H9 (cell line): ENCODE data around the gene PRKCZ. TPM values are rescaled to one million over a fixed set of nuclear protein-coding genes. Genes with fewer than 3 reads are reported as not detected.
A peak's percentile ranks its signal among the peaks of the same experiment; 100 is the strongest.

Experiments
- DNase-seq: peaks from one replicate; pipeline ENCODE4 v3.0.0-alpha.2; 2017
- H2AFZ ChIP-seq: one replicate; pipeline ENCODE4 v1.6.1; 2013; ENCODE audit warnings: mild to moderate bottlenecking, low read length, control low read depth, moderate library complexity
- H2AK5ac ChIP-seq: 2 replicates; pipeline ENCODE4 v1.6.1; 2013; ENCODE audit warnings: low read length, control low read depth, mixed read lengths; ENCODE audit not compliant: insufficient read length
- H2BK120ac ChIP-seq: one replicate; pipeline ENCODE4 v1.6.1; 2013; ENCODE audit warnings: low read depth, mild to moderate bottlenecking, low read length, control low read depth, inconsistent platforms; ENCODE audit not compliant: poor library complexity, severe bottlenecking
- H2BK12ac ChIP-seq: 2 replicates; pipeline ENCODE4 v1.6.1; 2013; ENCODE audit warnings: low read length, control low read depth, mixed read lengths, low read depth; ENCODE audit not compliant: insufficient read length
- H2BK15ac ChIP-seq: 2 replicates; pipeline ENCODE4 v1.6.1; 2013; ENCODE audit warnings: low read depth, low read length, control low read depth
- H2BK20ac ChIP-seq: one replicate; pipeline ENCODE4 v1.6.1; 2013; ENCODE audit warnings: low read depth, mild to moderate bottlenecking, low read length, control low read depth, inconsistent platforms; ENCODE audit not compliant: poor library complexity, severe bottlenecking
- H2BK5ac ChIP-seq: 2 replicates; pipeline ENCODE4 v1.6.1; 2013; ENCODE audit warnings: low read length, control low read depth, mixed read lengths; ENCODE audit not compliant: insufficient read length
- H3K14ac ChIP-seq: 2 replicates; pipeline ENCODE4 v1.6.1; 2013; ENCODE audit warnings: low read length, control low read depth; ENCODE audit not compliant: insufficient read depth
- H3K18ac ChIP-seq: 2 replicates; pipeline ENCODE4 v1.6.1; 2013; ENCODE audit warnings: low read depth, mild to moderate bottlenecking, mixed read lengths, low read length, control low read depth; ENCODE audit not compliant: insufficient read length
- H3K23ac ChIP-seq: 2 replicates; pipeline ENCODE4 v1.6.1; 2013; ENCODE audit warnings: low read length, control low read depth, mixed read lengths, low read depth; ENCODE audit not compliant: insufficient read length
- H3K23me2 ChIP-seq: 2 replicates; pipeline ENCODE4 v1.6.1; 2013; ENCODE audit warnings: low read depth, mild to moderate bottlenecking, mixed read lengths, low read length, control low read depth; ENCODE audit not compliant: insufficient read length, poor library complexity, severe bottlenecking
- H3K27ac ChIP-seq: 2 replicates; pipeline ENCODE4 v1.5.1; 2013; ENCODE audit warnings: low read length, control low read depth, mixed read lengths, low read depth; ENCODE audit not compliant: insufficient read length
- H3K27me3 ChIP-seq: 2 replicates; pipeline ENCODE4 v1.6.1; 2013; ENCODE audit warnings: low read length, control low read depth, inconsistent platforms; ENCODE audit not compliant: insufficient read depth
- H3K4ac ChIP-seq: 2 replicates; pipeline ENCODE4 v1.6.1; 2013; ENCODE audit warnings: low read depth, mild to moderate bottlenecking, control low read depth, inconsistent platforms, low read length, moderate library complexity
- H3K4me1 ChIP-seq: 2 replicates; pipeline ENCODE4 v1.6.1; 2013; ENCODE audit warnings: low read length, control low read depth, inconsistent platforms; ENCODE audit not compliant: insufficient read depth
- H3K4me2 ChIP-seq: 2 replicates; pipeline ENCODE4 v1.6.1; 2013; ENCODE audit warnings: low read length, control low read depth, mixed read lengths; ENCODE audit not compliant: insufficient read length, insufficient read depth
- H3K56ac ChIP-seq: 2 replicates; pipeline ENCODE4 v1.6.1; 2013; ENCODE audit warnings: low read depth, mild to moderate bottlenecking, mixed read lengths, low read length, control low read depth; ENCODE audit not compliant: insufficient read length
- H3K79me1 ChIP-seq: 2 replicates; pipeline ENCODE4 v1.6.1; 2013; ENCODE audit warnings: low read depth, mild to moderate bottlenecking, moderate library complexity, low read length, control low read depth, inconsistent platforms; ENCODE audit not compliant: insufficient read depth, poor library complexity, severe bottlenecking
- H3K79me2 ChIP-seq: 2 replicates; pipeline ENCODE4 v1.6.1; 2013; ENCODE audit warnings: low read length, control low read depth, inconsistent platforms; ENCODE audit not compliant: insufficient read depth
- H3K9ac ChIP-seq: 2 replicates; pipeline ENCODE4 v1.6.1; 2013; ENCODE audit warnings: low read length, control low read depth, mixed read lengths; ENCODE audit not compliant: insufficient read length; ENCODE audit errors: extremely low read depth
- H3K9me3 ChIP-seq: one replicate; pipeline ENCODE4 v1.6.1; 2013; ENCODE audit warnings: low read depth, low read length, inconsistent platforms; ENCODE audit not compliant: control insufficient read depth
- H3T11ph ChIP-seq: one replicate; pipeline ENCODE4 v1.6.1; 2013; ENCODE audit warnings: mild to moderate bottlenecking, low read length, control low read depth, inconsistent platforms
- H4K20me1 ChIP-seq: one replicate; pipeline ENCODE4 v1.6.1; 2013; ENCODE audit not compliant: control insufficient read depth, insufficient read length, insufficient read depth
- H4K5ac ChIP-seq: 2 replicates; pipeline ENCODE4 v1.6.1; 2013; ENCODE audit warnings: low read depth, mild to moderate bottlenecking, mixed read lengths, low read length, control low read depth; ENCODE audit not compliant: insufficient read length
- H4K8ac ChIP-seq: replicated peaks from 2 replicates; pipeline ENCODE4 v1.6.1; 2013; ENCODE audit warnings: low read length, control low read depth, mixed read lengths, low read depth; ENCODE audit not compliant: insufficient read length
- H4K91ac ChIP-seq: 2 replicates; pipeline ENCODE4 v1.6.1; 2013; ENCODE audit warnings: low read depth, mild to moderate bottlenecking, moderate library complexity, mixed read lengths, low read length, control low read depth; ENCODE audit not compliant: insufficient read length
- H3K27ac Mint-ChIP-seq, 3 experiments: 2 replicates in 2 of 3; 3 replicates in 1 of 3; pipeline ENCODE4 v1.8.0; 2020 to 2021; ENCODE audit warnings: mixed read lengths in 3 of 3, mild to moderate bottlenecking in 1 of 3, moderate library complexity in 1 of 3
- H3K27me3 Mint-ChIP-seq: 2 replicates; pipeline ENCODE4 v1.8.0; 2021; ENCODE audit warnings: low read depth, mild to moderate bottlenecking, moderate library complexity, mixed read lengths
- H3K36me3 Mint-ChIP-seq, 3 experiments: 2 replicates in 2 of 3; 3 replicates in 1 of 3; pipeline ENCODE4 v1.8.0; 2020 to 2021; ENCODE audit warnings: low read depth in 3 of 3, mixed read lengths in 3 of 3; ENCODE audit not compliant: insufficient read depth in 1 of 3
- H3K4me1 Mint-ChIP-seq, 2 experiments: 2 replicates each; pipeline ENCODE4 v1.8.0; 2020; ENCODE audit warnings: mixed read lengths in 2 of 2
- H3K4me3 Mint-ChIP-seq, 2 experiments: 2 replicates in 1 of 2; 3 replicates in 1 of 2; pipeline ENCODE4 v1.8.0; 2020 to 2021; ENCODE audit warnings: mild to moderate bottlenecking in 2 of 2, mixed read lengths in 2 of 2, moderate library complexity in 1 of 2
- H3K9me3 Mint-ChIP-seq, 2 experiments: 2 replicates in 1 of 2; 3 replicates in 1 of 2; pipeline ENCODE4 v1.8.0; 2020; ENCODE audit warnings: mild to moderate bottlenecking in 2 of 2, mixed read lengths in 2 of 2, moderate library complexity in 1 of 2
- WGBS: extraction: QIAGEN DNeasy Blood & Tissue Kit; methylation state at CpG from one replicate; pipeline ENCODE4 v1.1.7; 2013; ENCODE audit warnings: missing lambda C conversion rate, low lambda C conversion rate, mixed read lengths; ENCODE audit not compliant: insufficient read length; ENCODE audit errors: extremely low coverage; 5-methylcytosine and 5-hydroxymethylcytosine counted together
- total RNA-seq: library from RNA; stranded (reverse); gene quantifications from 2 replicates; pipeline ENCODE4 v1.2.1, GENCODE V29; 2021
- TF ChIP-seq, protein P1 (sequence below): fragments of 200-600 bp; sonication (generic); conservative IDR thresholded peaks from 3 replicates; pipeline ENCODE4 v1.8.0; 2021; ENCODE audit warnings: antibody characterized with exemption, mild to moderate bottlenecking

Gene PRKCZ
- total RNA-seq, 1 experiment from 2014 or later: 48.4 TPM

DNA sequence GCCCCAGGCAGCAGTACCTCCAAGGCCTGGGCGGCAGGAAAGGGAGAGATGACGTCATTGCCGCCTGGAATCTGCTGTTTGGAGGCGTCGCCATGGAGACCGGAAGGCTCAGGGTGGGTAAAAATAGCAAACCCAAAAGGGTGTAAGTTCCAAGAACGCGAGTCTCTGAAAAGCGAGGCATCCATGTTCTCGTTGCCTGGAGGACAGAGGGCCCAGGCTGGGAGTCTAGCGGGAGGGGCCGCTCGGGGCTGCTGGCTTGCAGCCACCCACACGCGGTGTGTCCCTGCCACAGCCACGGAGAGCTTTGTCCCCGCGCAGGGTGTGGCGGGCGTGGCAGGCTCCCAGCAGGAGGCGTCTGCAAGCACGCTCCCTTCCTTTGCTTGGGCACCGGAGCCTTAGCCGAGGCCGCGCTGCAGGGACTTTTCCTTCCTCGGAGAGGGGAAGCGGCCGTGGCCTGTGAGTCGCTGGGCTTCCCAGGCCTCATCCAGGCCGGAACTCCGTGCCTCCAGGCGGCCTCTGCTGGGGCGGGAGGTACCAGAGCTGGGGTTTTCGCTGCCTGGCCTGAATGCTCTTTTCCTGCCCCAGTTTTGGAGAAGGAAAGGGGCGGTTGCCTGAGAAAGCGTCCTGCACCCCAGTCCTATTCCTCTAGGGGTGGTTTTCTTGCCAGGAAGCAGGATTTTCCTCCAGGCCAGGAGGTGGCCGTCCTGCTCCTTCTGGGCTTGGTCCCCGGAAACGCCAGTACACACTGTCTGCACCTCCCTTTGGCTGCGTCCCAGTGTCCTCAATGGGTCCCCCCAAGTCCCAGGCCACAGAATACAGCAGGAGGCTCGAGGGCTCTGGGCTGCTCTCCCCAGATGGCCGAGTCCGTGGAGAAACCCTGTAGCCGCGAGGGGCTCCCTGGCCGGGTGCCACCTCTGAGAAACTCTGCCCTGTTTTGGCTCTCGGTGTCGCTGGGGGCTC, 162.6 kb downstream of the PRKCZ start:
- Mint-ChIP-seq H3K4me1 (peaks cover 7 to 21% of the 10 kb centered on the region in 2 experiments), H3K27ac (peak overlapping the region; percentile 47 to 94 (median 88); a peak in 5 of 7 replicates), H3K4me3 (peak overlapping the region; percentile 52 to 57; a peak in 4 of 5 replicates), H3K9me3 (no peaks in the 10 kb centered on the region), H3K27me3 (no peaks in the 10 kb centered on the region; the same call in 1 of the 2 replicates), H3K36me3 (no peaks in the 10 kb centered on the region; a peak in 1 of 7 replicates)
- Histone ChIP-seq H4K91ac (peak overlapping the region; percentile 77), H3K18ac (peak overlapping the region; percentile 98), H3K4me2 (peak overlapping the region; percentile 1), H3K27me3 (no peaks in the 10 kb centered on the region), H4K8ac (no peak overlapping the region), H2AK5ac (no peak overlapping the region), H3K23ac (no peak overlapping the region), H2BK5ac (no peak overlapping the region), H2BK20ac (no peak overlapping the region), H2BK15ac (no peak overlapping the region), H3K14ac (peak overlapping the region; percentile 99), H3K4ac (peak overlapping the region; percentile 61), H4K20me1 (no peaks in the 10 kb centered on the region), H3K9me3 (no peaks in the 10 kb centered on the region), H3K79me2 (no peaks in the 10 kb centered on the region), H3K27ac (peak overlapping the region; percentile 5), H2BK120ac (peak overlapping the region; percentile 87), H3K23me2 (no peaks in the 10 kb centered on the region), H2AFZ (no peak overlapping the region), H3T11ph (no peak overlapping the region), H3K9ac (peak overlapping the region; percentile 10), H3K79me1 (no peaks in the 10 kb centered on the region), H2BK12ac (peak overlapping the region; percentile 68), H4K5ac (no peak overlapping the region), H3K56ac (no peak overlapping the region), H3K4me1 (no peaks in the 10 kb centered on the region)
- WGBS: no CpG with 5 or more reads among the region's 49 CpGs
- DNase-seq: peak; percentile 95
- TF ChIP-seq, protein P1, sequence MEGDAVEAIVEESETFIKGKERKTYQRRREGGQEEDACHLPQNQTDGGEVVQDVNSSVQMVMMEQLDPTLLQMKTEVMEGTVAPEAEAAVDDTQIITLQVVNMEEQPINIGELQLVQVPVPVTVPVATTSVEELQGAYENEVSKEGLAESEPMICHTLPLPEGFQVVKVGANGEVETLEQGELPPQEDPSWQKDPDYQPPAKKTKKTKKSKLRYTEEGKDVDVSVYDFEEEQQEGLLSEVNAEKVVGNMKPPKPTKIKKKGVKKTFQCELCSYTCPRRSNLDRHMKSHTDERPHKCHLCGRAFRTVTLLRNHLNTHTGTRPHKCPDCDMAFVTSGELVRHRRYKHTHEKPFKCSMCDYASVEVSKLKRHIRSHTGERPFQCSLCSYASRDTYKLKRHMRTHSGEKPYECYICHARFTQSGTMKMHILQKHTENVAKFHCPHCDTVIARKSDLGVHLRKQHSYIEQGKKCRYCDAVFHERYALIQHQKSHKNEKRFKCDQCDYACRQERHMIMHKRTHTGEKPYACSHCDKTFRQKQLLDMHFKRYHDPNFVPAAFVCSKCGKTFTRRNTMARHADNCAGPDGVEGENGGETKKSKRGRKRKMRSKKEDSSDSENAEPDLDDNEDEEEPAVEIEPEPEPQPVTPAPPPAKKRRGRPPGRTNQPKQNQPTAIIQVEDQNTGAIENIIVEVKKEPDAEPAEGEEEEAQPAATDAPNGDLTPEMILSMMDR: peak; percentile 24; the same call in 2 of the 3 replicates
